ENCODE measurements around the gene HSPA1B.

Gene HSPA1B

DNA sequence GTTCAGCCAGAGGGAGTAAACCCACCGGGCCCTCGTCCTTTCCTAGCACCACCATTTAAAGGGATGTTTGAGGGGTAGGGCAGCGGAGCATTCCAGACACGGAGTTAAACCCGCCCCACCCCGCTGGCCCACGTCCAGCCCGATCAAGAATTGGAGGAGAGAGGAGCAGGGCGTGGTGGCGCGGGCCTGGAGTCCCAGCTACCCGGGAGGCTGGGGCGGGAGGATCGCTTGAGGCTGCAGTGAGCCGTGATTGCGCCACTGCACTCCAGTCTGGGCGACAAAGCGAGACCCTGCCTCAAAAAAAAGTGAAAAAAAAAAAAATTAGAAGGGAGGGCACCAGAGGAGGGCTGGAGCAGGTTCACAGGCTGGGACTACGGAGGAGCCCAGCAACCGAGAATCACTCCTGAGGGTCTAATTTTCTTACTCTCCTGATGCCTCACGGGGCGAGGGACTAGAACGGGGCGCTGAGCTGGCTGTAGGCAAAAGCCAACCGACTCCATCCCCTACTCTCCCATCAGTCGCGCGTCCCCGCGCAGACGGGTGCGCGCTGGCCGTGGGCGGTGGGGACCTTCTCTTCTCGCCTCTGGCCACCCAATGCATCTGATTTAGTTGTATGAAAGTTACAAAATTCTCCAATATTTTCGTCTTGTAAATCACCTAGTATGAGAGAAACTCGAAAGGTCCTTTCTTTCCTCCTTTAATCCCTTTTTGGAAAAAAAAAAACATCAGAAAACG lies 6.1 kb upstream of the HSPA1B start:
- peak; percentile 81 for TF ChIP-seq NFIC (IDR thresholded peaks at IDR 0.05)
- no peak for TF ChIP-seq REST (IDR thresholded peaks at IDR 0.05; ENCODE audit: low read depth)
- TF ChIP-seq EP300 (IDR thresholded peaks at IDR 0.05; ENCODE audit: borderline replicate concordance), result no peak
- no peak; the same call in 1 of the 2 replicates for TF ChIP-seq RAD21 (IDR thresholded peaks at IDR 0.05; ENCODE audit: low read depth)
- TF ChIP-seq EGR1 (IDR thresholded peaks at IDR 0.05), result peak; percentile 94
- no peak for TF ChIP-seq FOXM1 (IDR thresholded peaks at IDR 0.05; ENCODE audit: borderline replicate concordance, low read depth)
- no peak for TF ChIP-seq CREB1 (IDR thresholded peaks at IDR 0.05; ENCODE audit: low read depth)
- TF ChIP-seq CEBPB (IDR thresholded peaks at IDR 0.05), result 0 out of 2 replicates have a peak, but pooled peaks have one; percentile 29
- TF ChIP-seq TEAD4 (IDR thresholded peaks at IDR 0.05), result no peak; the same call in 1 of the 2 replicates
- no peak for TF ChIP-seq YY1 (IDR thresholded peaks at IDR 0.05; ENCODE audit: low read depth)
- TF ChIP-seq USF1 (IDR thresholded peaks at IDR 0.05), result 0 out of 2 replicates have a peak, but pooled peaks have one; percentile 10
- no peak; the same call in 1 of the 2 replicates for TF ChIP-seq TAF1 (IDR thresholded peaks at IDR 0.05; ENCODE audit: low read depth)
- TF ChIP-seq ZBTB7A (IDR thresholded peaks at IDR 0.05; ENCODE audit: low read depth), result no peak
- no peak for TF ChIP-seq TCF12 (IDR thresholded peaks at IDR 0.05; ENCODE audit: low read depth)
- TF ChIP-seq, protein P1, sequence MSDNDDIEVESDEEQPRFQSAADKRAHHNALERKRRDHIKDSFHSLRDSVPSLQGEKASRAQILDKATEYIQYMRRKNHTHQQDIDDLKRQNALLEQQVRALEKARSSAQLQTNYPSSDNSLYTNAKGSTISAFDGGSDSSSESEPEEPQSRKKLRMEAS (IDR thresholded peaks at IDR 0.05), result 0 out of 2 replicates have a peak, but pooled peaks have one; percentile 1

GRCh38 chr6:31822036-31822821 lies 5.3 kb upstream of the HSPA1B start:
- TF ChIP-seq YY1 (IDR thresholded peaks at IDR 0.05; ENCODE audit: low read depth) (no peak), CEBPB (IDR thresholded peaks at IDR 0.05) (no peak; the same call in 1 of the 2 replicates), REST (IDR thresholded peaks at IDR 0.05; ENCODE audit: low read depth) (no peak), EGR1 (IDR thresholded peaks at IDR 0.05) (no peak), ZBTB7A (IDR thresholded peaks at IDR 0.05; ENCODE audit: low read depth) (no peak), NFIC (IDR thresholded peaks at IDR 0.05) (no peak), TAF1 (IDR thresholded peaks at IDR 0.05; ENCODE audit: low read depth) (peak; percentile 85), EP300 (IDR thresholded peaks at IDR 0.05; ENCODE audit: borderline replicate concordance) (no peak), RAD21 (IDR thresholded peaks at IDR 0.05; ENCODE audit: low read depth) (no peak), FOXM1 (IDR thresholded peaks at IDR 0.05; ENCODE audit: borderline replicate concordance, low read depth) (no peak), USF1 (IDR thresholded peaks at IDR 0.05) (no peak), CREB1 (IDR thresholded peaks at IDR 0.05; ENCODE audit: low read depth) (no peak), TCF12 (IDR thresholded peaks at IDR 0.05; ENCODE audit: low read depth) (no peak)
- TF ChIP-seq, protein P1 (IDR thresholded peaks at IDR 0.05), result peak; percentile 69

DNA sequence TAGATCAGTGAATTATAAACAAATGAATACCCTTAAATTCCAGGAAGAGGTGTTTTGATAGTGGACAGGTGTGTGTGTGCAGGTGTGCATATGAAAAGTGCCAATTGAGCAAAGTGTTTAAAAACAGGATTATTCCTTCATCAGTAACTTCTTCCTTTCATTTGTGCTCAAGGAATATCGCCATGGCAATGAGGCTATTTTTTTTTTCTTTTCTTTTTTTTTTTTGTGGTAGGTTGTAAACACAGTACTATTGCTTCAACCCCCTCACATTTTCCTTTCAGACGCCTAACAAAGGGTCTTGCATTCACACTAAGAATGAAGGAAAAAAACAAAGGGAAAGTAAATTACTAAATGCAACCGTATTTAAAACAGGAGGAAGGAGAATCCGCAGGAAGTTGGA lies 2.0 kb upstream of the HSPA1B start:
- TF ChIP-seq NFIC (IDR thresholded peaks at IDR 0.05), result no peak

DNA sequence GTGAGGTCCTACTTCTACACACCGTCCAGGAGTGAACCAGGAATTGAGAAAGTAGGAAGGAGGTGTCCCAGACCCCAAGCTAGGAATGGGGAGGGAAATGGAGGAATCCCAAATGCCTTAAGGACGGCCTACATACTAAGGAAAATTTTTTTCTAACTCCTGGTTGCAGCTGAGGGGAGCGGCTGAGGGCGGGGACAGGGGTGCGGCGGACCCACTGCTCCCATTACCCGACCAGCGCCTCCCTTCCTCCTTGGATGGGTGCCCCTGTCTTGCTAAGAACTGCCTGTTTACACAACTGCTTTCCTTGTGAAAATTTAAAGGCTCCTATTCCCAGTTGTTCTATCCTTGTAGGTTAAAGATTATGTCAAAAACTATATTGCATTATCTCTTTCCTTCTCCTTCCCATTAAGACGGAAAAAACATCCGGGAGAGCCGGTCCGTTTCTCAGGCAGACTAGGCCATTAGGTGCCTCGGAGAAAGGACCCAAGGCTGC lies 699 bp upstream of the HSPA1B start:
- TF ChIP-seq REST (IDR thresholded peaks at IDR 0.05; ENCODE audit: low read depth), result no peak
- no peak for TF ChIP-seq TEAD4 (IDR thresholded peaks at IDR 0.05)
- no peak for TF ChIP-seq RAD21 (IDR thresholded peaks at IDR 0.05; ENCODE audit: low read depth)
- no peak for TF ChIP-seq YY1 (IDR thresholded peaks at IDR 0.05; ENCODE audit: low read depth)
- TF ChIP-seq EGR1 (IDR thresholded peaks at IDR 0.05), result no peak
- TF ChIP-seq EP300 (IDR thresholded peaks at IDR 0.05; ENCODE audit: borderline replicate concordance), result no peak
- TF ChIP-seq NFIC (IDR thresholded peaks at IDR 0.05), result peak; percentile 61
- no peak for TF ChIP-seq TCF12 (IDR thresholded peaks at IDR 0.05; ENCODE audit: low read depth)
- TF ChIP-seq TAF1 (IDR thresholded peaks at IDR 0.05; ENCODE audit: low read depth), result peak; percentile 18; the same call in 1 of the 2 replicates
- TF ChIP-seq CEBPB (IDR thresholded peaks at IDR 0.05), result no peak
- no peak for TF ChIP-seq CREB1 (IDR thresholded peaks at IDR 0.05; ENCODE audit: low read depth)
- TF ChIP-seq, protein P1 (IDR thresholded peaks at IDR 0.05), result peak; percentile 35
- TF ChIP-seq FOXM1 (IDR thresholded peaks at IDR 0.05; ENCODE audit: borderline replicate concordance, low read depth), result no peak
- TF ChIP-seq ZBTB7A (IDR thresholded peaks at IDR 0.05; ENCODE audit: low read depth), result no peak

Measured in Ishikawa (cell line).